HG03064 (cell line): ENCODE results near the gene IGF2BP3.
"Not testable (repeated sequence)": the region's sequence is repeated elsewhere in the genome, so short reads cannot be mapped to it uniquely, and the experiment has no call there.

Source experiments
- ATAC-seq: cut with Tn5 transposase; IDR thresholded peaks from one replicate; pipeline ENCODE4 v1.9.1; 2021; ENCODE audit warnings: low read depth; ENCODE audit not compliant: unreplicated experiment

IGF2BP3 gene

GRCh38 chr7:23470330-23471105 lies at the start of gene IGF2BP3:
Gene IGF2BP3 (minus strand): TSS chr7:23470491. CDS start chr7:23470110, 381 bp downstream.
- ATAC-seq = no peak

GRCh38 chr7:23514755-23515154 lies 44.5 kb upstream of the IGF2BP3 start:
- ATAC-seq = no peak

- ATAC-seq = not testable (repeated sequence)
These were observed 43.5 kb upstream of the IGF2BP3 start for GRCh38 chr7:23513746-23514145.

GRCh38 chr7:23494009-23494408 lies 23.7 kb upstream of the IGF2BP3 start:
- ATAC-seq = no peak

GRCh38 chr7:23491502-23491901 lies 21.2 kb upstream of the IGF2BP3 start:
- no peak for ATAC-seq

- peak; percentile 54 for ATAC-seq
These were observed 20.3 kb upstream of the IGF2BP3 start for GRCh38 chr7:23490357-23491135.

- ATAC-seq = not testable (repeated sequence)
These were observed 18.4 kb upstream of the IGF2BP3 start for GRCh38 chr7:23488714-23489113.

- no peak for ATAC-seq
These were observed 17.4 kb upstream of the IGF2BP3 start for GRCh38 chr7:23487670-23488069.

- ATAC-seq = no peak
These were observed 15.9 kb upstream of the IGF2BP3 start for GRCh38 chr7:23486002-23486773.

- ATAC-seq = no peak
These were observed 12.4 kb upstream of the IGF2BP3 start for GRCh38 chr7:23482686-23483085.

GRCh38 chr7:23477962-23478866 lies 7.9 kb upstream of the IGF2BP3 start:
- no peak for ATAC-seq

- ATAC-seq = no peak
These were observed 6.8 kb upstream of the IGF2BP3 start for GRCh38 chr7:23477157-23477499.

GRCh38 chr7:23476286-23477156 lies 6.2 kb upstream of the IGF2BP3 start:
- ATAC-seq = no peak

GRCh38 chr7:23475576-23475839 lies 5.2 kb upstream of the IGF2BP3 start:
- ATAC-seq = no peak

- ATAC-seq = no peak
These were observed 4.7 kb upstream of the IGF2BP3 start for GRCh38 chr7:23474829-23475575.

GRCh38 chr7:23474094-23474828 lies 4.0 kb upstream of the IGF2BP3 start:
- ATAC-seq = peak; percentile 71

GRCh38 chr7:23473844-23474093 lies 3.5 kb upstream of the IGF2BP3 start:
- ATAC-seq = no peak
